PC-9 (cell line): ENCODE measurements around the gene SNX25. TPM values are rescaled to one million over a fixed set of nuclear protein-coding genes. Genes with fewer than 3 reads are reported as not detected.
"Not testable (repeated sequence)": the region's sequence is repeated elsewhere in the genome, so short reads cannot be mapped to it uniquely, and the experiment has no call there.

ENCODE experiments used
- BruUV-seq: library from RNA; stranded (reverse); fragments of 400-500 nt; replicated peaks from 2 replicates; lab custom pipeline; 2021; lab: Mats Ljungman, UMichigan
- CTCF ChIA-PET: fragments of 300-600 bp; sonication (Branson Sonifier 250); formaldehyde crosslinking; loops from one replicate; lab custom pipeline; 2022; ENCODE audit warnings: antibody characterized with exemption; lab: Charles Lee
- POLR2A ChIA-PET: fragments of 300-600 bp; sonication (Branson Sonifier 250); formaldehyde crosslinking; loops from one replicate; lab custom pipeline; 2022; ENCODE audit warnings: antibody characterized with exemption; ENCODE audit not compliant: unreplicated experiment; lab: Charles Lee
- DNase-seq, 2 experiments: peaks; one replicate each; pipeline versions ENCODE4 v3.0.0 to v3.0.0-alpha.2; 2015 to 2022; ENCODE audit warnings: mixed read lengths in 1 of 2
- H2AFZ ChIP-seq: fragments of 200-600 bp; sonication (generic); 2 replicates; pipeline ENCODE4 v1.8.1; 2017; ENCODE audit warnings: antibody characterized with exemption
- H3F3A ChIP-seq: fragments of 200-600 bp; sonication (generic); 2 replicates; pipeline ENCODE4 v1.8.1; 2017; ENCODE audit warnings: antibody characterized with exemption, mild to moderate bottlenecking, low read depth; ENCODE audit not compliant: insufficient read depth
- H3K27ac ChIP-seq: fragments of 200-600 bp; sonication (generic); 2 replicates; pipeline ENCODE4 v1.6.1; 2016; ENCODE audit warnings: mixed run types
- H3K27me3 ChIP-seq: fragments of 200-600 bp; sonication (generic); 2 replicates; pipeline ENCODE4 v1.6.1; 2016; ENCODE audit warnings: low read depth, mixed run types; ENCODE audit not compliant: insufficient read depth
- H3K36me3 ChIP-seq: fragments of 200-600 bp; sonication (generic); 2 replicates; pipeline ENCODE4 v1.6.1; 2016; ENCODE audit warnings: low read depth, mixed run types
- H3K4me1 ChIP-seq: fragments of 200-600 bp; sonication (generic); replicated peaks from 2 replicates; pipeline ENCODE4 v1.6.1; 2016; ENCODE audit warnings: mixed run types; ENCODE audit not compliant: insufficient read depth
- H3K4me2 ChIP-seq: fragments of 200-600 bp; sonication (generic); 2 replicates; pipeline ENCODE4 v1.6.1; 2017; ENCODE audit warnings: mixed run types
- H3K4me3 ChIP-seq: fragments of 200-600 bp; sonication (generic); 2 replicates; pipeline ENCODE4 v1.6.1; 2016; ENCODE audit warnings: mixed run types
- H3K79me2 ChIP-seq: fragments of 200-600 bp; sonication (generic); 2 replicates; pipeline ENCODE4 v1.6.1; 2017; ENCODE audit warnings: low read depth, mixed run types
- H3K9me2 ChIP-seq: fragments of 200-600 bp; sonication (generic); 2 replicates; pipeline ENCODE4 v1.8.1; 2017; ENCODE audit warnings: mild to moderate bottlenecking; ENCODE audit not compliant: insufficient read depth
- H3K9me3 ChIP-seq: fragments of 200-600 bp; sonication (generic); 2 replicates; pipeline ENCODE4 v1.8.1; 2016; ENCODE audit warnings: low read depth; ENCODE audit not compliant: insufficient read depth
- H4K20me1 ChIP-seq: fragments of 200-600 bp; sonication (generic); 2 replicates; pipeline ENCODE4 v1.8.1; 2017; ENCODE audit not compliant: insufficient read depth
- CTCF ChIP-seq: fragments of 200-600 bp; sonication (generic); conservative IDR thresholded peaks from 2 replicates; pipeline ENCODE4 v1.6.1; 2017; ENCODE audit warnings: mixed run types, antibody characterized with exemption, mild to moderate bottlenecking, moderate library complexity
- EZH2 ChIP-seq: fragments of 200-600 bp; sonication (generic); IDR thresholded peaks from 2 replicates; pipeline ENCODE4 v1.8.0; 2017; ENCODE audit warnings: antibody characterized with exemption, low read depth
- intact Hi-C: fragments of 100-400 bp; cut with micrococcal nuclease; formaldehyde crosslinking; loops from one replicate; pipeline ENCODE4 v1.10.0; 2022; ENCODE audit not compliant: unreplicated experiment
- total RNA-seq: library from RNA; stranded (reverse); gene quantifications from 2 replicates; pipeline ENCODE4 v1.2.3, GENCODE V29; 2021

Gene SNX25
- total RNA-seq, 1 experiment from 2014 or later = 18.0 TPM

GRCh38 chr4:185328586-185328985 lies 119.2 kb downstream of the SNX25 start:
- H3K9me3 ChIP-seq = 0 out of 2 replicates have a peak, but pooled peaks cover 6% of the 10 kb centered on the region
- TF ChIP-seq EZH2 (no peak), CTCF (no peak)
- CTCF ChIA-PET = no interaction called here
- no peaks in the 10 kb centered on the region for H4K20me1 ChIP-seq
- H3K36me3 ChIP-seq = no peaks in the 10 kb centered on the region
- H3K9me2 ChIP-seq = no peaks in the 10 kb centered on the region
- H3K27me3 ChIP-seq = no peaks in the 10 kb centered on the region
- peaks cover 10% of the 10 kb centered on the region for H3K4me1 ChIP-seq
- H3K4me2 ChIP-seq = no peak overlapping the region
- H3K27ac ChIP-seq = no peak overlapping the region
- no peak for DNase-seq
- no peak overlapping the region for H2AFZ ChIP-seq
- intact Hi-C loops = no loop called here
- POLR2A ChIA-PET = interaction anchor here (1.1 kb wide), 1 partner anchor 1616 kb away, joined by 3 read pairs; no protein-coding TSS in a partner anchor
- H3K79me2 ChIP-seq = no peaks in the 10 kb centered on the region
- no TSS peak for BruUV-seq
- no peak overlapping the region for H3K4me3 ChIP-seq
- 0 out of 2 replicates have a peak, but pooled peaks cover 10% of the 10 kb centered on the region for H3F3A ChIP-seq

- intact Hi-C loops, H3K4me2 ChIP-seq, BruUV-seq, H3K27ac ChIP-seq, H3F3A ChIP-seq, H3K4me3 ChIP-seq, H2AFZ ChIP-seq, DNase-seq, H3K36me3 ChIP-seq, H3K9me3 ChIP-seq, H3K27me3 ChIP-seq, H4K20me1 ChIP-seq, CTCF ChIA-PET, H3K79me2 ChIP-seq, POLR2A ChIA-PET, H3K9me2 ChIP-seq: not testable (repeated sequence)
- peaks cover 10% of the 10 kb centered on the region for H3K4me1 ChIP-seq
These were observed 120.6 kb downstream of the SNX25 start for GRCh38 chr4:185329879-185330510.

GRCh38 chr4:185332575-185333464 lies 123.4 kb downstream of the SNX25 start:
- Histone ChIP-seq H3K4me1 (no peaks in the 10 kb centered on the region), H3K4me2 (no peak overlapping the region), H3K9me3 (0 out of 2 replicates have a peak, but pooled peaks cover 6% of the 10 kb centered on the region), H4K20me1 (no peaks in the 10 kb centered on the region), H3K27ac (no peak overlapping the region), H3K79me2 (no peaks in the 10 kb centered on the region), H3F3A (no peaks in the 10 kb centered on the region), H3K27me3 (no peaks in the 10 kb centered on the region), H2AFZ (no peak overlapping the region), H3K9me2 (no peaks in the 10 kb centered on the region), H3K36me3 (no peaks in the 10 kb centered on the region), H3K4me3 (no peak overlapping the region)
- ChIA-PET POLR2A (no interaction called here), CTCF (no interaction called here)
- intact Hi-C loops = no loop called here
- DNase-seq = no peak
- no TSS peak for BruUV-seq
- TF ChIP-seq CTCF = no peak
- no peak for TF ChIP-seq EZH2
